Mucosa of stomach (tissue), 1 donor: Measurements from ENCODE around the gene SMPD3.

Experiments used
- H3K27me3 ChIP-seq: one replicate; pipeline ENCODE4 v1.7.0; 2013; ENCODE audit warnings: mild to moderate bottlenecking, low read length; ENCODE audit not compliant: control insufficient read depth, insufficient read depth
- H3K36me3 ChIP-seq: one replicate; pipeline ENCODE4 v1.7.0; 2013; ENCODE audit warnings: low read length; ENCODE audit not compliant: control insufficient read depth, insufficient read depth
- H3K4me1 ChIP-seq: one replicate; pipeline ENCODE4 v1.7.0; 2013; ENCODE audit warnings: mild to moderate bottlenecking, low read length; ENCODE audit not compliant: control insufficient read depth, insufficient read depth
- H3K4me3 ChIP-seq: one replicate; pipeline ENCODE4 v1.7.0; 2013; ENCODE audit warnings: low read length
- H3K9ac ChIP-seq: one replicate; pipeline ENCODE4 v1.7.0; 2013; ENCODE audit warnings: mild to moderate bottlenecking, low read length, moderate library complexity
- H3K9me3 ChIP-seq: one replicate; pipeline ENCODE4 v1.7.0; 2013; ENCODE audit warnings: mild to moderate bottlenecking, low read length, moderate library complexity; ENCODE audit not compliant: control insufficient read depth
- donor health status: Pancreatic carcinoma.

Gene SMPD3

DNA sequence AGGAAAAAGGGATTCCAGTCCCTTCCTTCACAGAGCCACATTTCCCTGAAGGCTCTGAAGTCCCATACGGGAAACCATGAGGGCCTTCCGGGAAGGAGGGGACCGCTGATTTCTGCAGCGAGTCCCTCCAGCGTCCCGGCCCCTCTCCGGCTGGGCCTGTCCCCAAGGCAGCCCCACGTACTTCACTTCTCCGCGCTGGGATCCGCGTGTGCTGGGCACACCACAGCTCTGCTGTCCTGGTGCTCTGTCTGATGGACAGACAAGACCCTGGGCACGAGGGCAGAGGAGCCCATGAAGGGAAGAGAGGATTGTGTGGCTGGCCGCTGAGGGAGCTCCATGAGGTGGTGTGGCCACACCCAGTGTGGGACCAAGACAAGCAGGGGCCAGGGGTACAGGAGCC is 80.4 kb downstream of the SMPD3 start:
- H3K9me3 ChIP-seq: no peaks in the 10 kb centered on the region
- H3K4me3 ChIP-seq: no peak overlapping the region
- no peaks in the 10 kb centered on the region for H3K27me3 ChIP-seq
- H3K4me1 ChIP-seq: peaks cover 4% of the 10 kb centered on the region
- H3K36me3 ChIP-seq: peaks cover 13% of the 10 kb centered on the region
- no peak overlapping the region for H3K9ac ChIP-seq

DNA sequence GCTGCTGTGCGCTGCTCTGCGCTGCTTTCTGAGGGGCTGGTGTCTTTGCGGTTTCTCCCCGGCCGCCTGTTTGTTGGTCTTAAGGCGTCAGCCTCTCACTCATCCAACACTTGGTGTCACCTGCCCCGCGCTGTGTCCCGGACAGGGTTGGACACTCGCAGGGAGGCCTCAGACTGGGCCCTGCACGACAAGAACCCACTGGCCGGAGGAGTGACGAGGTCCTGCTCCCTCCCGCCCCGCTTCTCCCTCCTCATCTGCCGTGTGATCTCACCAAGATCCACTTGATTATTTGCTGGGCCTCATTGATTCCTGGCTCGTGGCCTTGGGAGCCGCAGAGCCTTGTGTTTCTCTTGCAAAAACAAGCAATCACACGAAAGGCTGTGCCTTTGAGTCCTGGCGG is 80.9 kb downstream of the SMPD3 start:
- H3K9ac ChIP-seq: no peak overlapping the region
- H3K36me3 ChIP-seq: peaks cover 13% of the 10 kb centered on the region
- no peak overlapping the region for H3K4me3 ChIP-seq
- H3K27me3 ChIP-seq: no peaks in the 10 kb centered on the region
- no peaks in the 10 kb centered on the region for H3K9me3 ChIP-seq
- H3K4me1 ChIP-seq: peaks cover 4% of the 10 kb centered on the region

DNA sequence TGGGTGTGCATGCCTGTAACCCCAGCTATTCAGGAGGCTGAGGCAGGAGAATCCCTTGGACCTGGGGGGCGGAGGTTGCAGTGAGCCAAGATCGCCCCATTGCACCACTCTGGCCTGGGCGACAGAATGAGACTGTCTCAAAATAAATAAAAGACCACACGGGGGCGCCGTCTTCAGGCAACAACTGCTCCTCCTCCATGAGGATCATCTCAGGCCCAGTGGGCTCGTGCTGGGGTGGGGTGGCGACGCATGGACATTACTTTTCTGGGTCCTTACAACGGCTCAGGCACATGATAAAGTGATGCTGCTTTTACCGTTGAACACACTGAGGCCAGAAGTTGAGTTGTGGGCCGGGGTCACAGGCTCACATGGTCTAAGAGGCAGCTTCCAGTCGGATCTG is 81.3 kb downstream of the SMPD3 start:
- H3K4me3 ChIP-seq: no peak overlapping the region
- no peak overlapping the region for H3K9ac ChIP-seq
- H3K27me3 ChIP-seq: no peaks in the 10 kb centered on the region
- H3K36me3 ChIP-seq: peaks cover 13% of the 10 kb centered on the region
- H3K9me3 ChIP-seq: no peaks in the 10 kb centered on the region
- H3K4me1 ChIP-seq: peaks cover 4% of the 10 kb centered on the region

DNA sequence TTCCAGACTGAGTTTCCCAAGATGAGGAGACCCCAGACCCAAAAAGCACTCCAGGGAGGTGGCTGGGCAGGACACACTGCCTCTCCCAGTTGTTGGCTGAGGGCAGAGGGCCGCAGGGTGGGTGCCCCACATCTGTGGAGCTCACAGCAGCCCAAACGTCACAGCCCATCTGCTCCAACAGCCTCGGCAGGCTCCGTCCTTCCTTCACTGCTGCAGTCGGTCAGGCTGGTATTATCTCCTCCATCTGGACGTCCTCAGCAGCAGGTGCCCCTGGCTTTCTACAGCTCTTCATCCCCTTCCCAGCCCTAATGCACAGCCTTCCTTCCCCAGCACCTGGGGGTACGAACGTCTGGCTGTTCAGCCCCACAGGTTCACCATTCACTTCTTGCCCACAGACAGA is 82.2 kb downstream of the SMPD3 start:
- Histone ChIP-seq H3K36me3 (peaks cover 13% of the 10 kb centered on the region), H3K4me1 (peaks cover 4% of the 10 kb centered on the region), H3K9ac (no peak overlapping the region), H3K4me3 (no peak overlapping the region), H3K27me3 (no peaks in the 10 kb centered on the region), H3K9me3 (no peaks in the 10 kb centered on the region)

DNA sequence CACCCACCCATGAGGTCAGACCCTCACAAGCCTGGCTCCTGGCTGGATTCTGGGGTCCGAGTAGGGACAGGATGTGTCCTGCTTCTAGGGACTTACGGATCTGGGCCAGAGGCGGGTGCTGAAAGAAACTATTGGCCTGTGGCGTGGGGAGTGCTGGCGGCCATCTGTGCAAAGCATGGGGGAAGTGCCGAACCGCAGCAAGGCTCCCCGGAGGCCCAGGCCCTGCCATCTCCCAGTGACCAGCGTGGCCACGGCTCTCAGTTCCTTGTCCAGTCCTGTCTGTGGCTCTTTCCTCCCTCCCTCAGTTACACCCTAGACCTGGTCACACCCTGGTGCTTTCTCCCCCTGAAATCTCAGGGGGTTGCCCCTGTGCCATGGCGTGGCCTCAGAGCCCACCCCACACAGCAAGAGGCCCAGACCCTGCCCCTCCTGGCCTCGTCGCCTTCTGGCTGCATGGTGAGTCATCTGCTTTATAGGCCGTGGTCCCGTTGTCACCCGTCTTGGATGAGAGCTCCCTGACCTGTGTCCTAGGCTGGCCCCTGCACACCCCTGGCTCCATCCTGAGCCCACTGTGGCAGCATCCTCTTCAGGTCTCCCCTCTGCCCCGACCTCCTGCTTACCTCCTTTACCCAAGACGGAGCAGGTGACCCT is 83.0 kb downstream of the SMPD3 start:
- Histone ChIP-seq H3K9ac (no peak overlapping the region), H3K36me3 (peaks cover 13% of the 10 kb centered on the region), H3K4me3 (no peak overlapping the region), H3K27me3 (no peaks in the 10 kb centered on the region), H3K9me3 (no peaks in the 10 kb centered on the region), H3K4me1 (peaks cover 4% of the 10 kb centered on the region)

DNA sequence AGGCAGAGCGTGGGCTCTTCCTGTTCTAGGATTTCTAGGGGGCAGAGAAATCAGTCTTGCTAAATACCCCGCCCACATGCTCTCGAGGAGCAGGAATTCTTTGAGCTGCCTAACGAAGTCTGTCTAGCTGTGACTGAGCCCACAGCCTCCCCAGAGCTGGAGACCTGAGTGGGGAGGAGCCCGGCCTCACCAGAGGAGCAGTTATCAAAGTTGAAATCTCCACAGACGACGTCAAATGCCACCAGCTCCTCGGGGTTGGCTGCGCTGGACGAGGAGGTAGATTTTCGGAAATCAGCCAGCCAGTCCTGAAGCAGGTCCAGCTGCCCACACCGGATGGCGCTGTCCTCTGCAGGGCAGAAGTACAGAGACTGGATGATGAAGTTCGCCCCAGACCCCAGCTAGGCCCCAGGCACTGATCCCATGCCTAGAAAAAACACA is 83.7 kb downstream of the SMPD3 start:
- H3K27me3 ChIP-seq: no peaks in the 10 kb centered on the region

DNA sequence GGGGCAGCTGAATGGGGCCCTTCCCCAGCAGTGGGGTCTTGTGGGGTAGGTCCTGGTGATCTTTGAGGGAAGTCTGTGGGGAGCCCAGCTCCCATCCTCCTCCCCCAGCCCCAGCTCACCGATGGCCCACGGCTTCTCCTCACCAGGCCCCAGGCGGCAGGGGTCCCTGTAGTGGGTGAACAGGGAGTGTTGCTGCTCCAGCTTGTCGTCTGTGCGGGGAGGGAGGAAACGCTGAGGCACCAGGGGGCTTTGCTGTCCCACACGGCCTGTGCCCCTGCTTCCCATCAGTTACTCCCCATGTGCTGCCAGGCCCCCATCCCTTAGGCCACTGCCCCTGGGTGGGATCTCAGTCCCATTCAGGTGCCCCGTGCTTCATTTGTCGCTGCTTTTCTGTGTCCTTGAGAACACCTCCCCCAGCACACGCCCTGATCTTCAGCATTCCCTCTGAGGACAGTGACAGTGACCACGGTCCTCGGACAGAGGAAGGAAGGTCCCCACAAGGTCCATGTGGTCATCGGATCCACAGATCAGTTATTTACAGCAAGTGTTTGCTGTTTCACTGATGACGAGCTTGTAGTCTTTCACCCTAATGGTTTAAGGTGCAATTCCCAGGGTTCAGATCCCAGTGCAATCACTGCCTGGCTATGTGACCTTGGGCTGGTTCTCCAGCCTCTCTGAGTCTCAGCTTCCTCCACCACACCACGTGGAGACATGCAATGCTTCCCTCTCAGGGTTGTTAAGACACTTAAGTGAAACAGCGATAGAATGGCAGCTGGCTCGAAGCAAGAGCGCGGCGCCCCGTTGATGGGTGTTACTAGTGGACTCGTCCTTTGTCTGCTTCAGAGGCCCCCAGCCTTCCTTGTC is 84.4 kb downstream of the SMPD3 start:
- Histone ChIP-seq H3K4me1 (peaks cover 4% of the 10 kb centered on the region), H3K9ac (no peak overlapping the region)

More for the DNA sequence above, 83.7 kb downstream of the SMPD3 start:
- Histone ChIP-seq H3K4me1 (peaks cover 4% of the 10 kb centered on the region), H3K9ac (no peak overlapping the region), H3K9me3 (no peaks in the 10 kb centered on the region), H3K4me3 (no peak overlapping the region), H3K36me3 (peaks cover 13% of the 10 kb centered on the region)

DNA sequence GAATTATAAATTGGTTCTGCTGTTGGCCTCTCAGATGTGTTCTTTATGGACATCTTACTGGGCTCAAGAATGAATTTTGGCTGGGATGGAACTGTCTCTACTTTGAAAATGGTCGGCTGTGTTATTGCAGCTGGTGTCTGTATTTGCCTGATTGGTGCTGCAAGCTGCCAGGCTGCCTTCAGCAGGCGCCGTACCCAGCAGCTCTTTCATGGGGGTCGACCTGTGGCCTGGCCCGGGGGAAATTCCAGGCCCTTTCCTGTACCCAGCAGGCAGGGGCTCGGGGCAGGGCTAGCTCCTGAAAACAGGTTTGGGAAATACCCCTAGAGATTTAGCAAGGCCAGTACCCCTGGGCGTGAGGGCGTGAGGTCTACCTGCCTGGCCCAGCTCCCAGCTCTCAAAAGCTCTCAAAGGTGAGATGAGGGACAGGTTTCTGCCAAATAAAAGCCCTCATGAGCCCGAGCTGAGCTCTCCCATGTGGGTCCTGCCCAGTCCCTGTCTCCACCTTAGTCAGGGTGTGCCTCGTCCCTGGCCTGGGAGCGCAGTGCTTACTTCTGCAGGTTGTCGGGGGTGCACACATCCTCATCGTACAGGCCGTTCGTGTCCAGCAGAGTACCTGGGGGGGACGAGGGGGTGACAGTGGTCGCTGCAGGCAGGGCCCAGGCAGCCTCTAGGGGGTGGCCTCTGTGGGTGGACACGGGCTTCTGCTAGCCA is 85.2 kb downstream of the SMPD3 start:
- Histone ChIP-seq H3K9me3 (no peaks in the 10 kb centered on the region), H3K27me3 (no peaks in the 10 kb centered on the region), H3K9ac (no peak overlapping the region), H3K4me3 (no peak overlapping the region), H3K4me1 (peaks cover 4% of the 10 kb centered on the region), H3K36me3 (peaks cover 13% of the 10 kb centered on the region)

More for the DNA sequence above, 84.4 kb downstream of the SMPD3 start:
- H3K9me3 ChIP-seq: no peaks in the 10 kb centered on the region
- H3K4me3 ChIP-seq: no peak overlapping the region
- H3K36me3 ChIP-seq: peaks cover 13% of the 10 kb centered on the region
- H3K27me3 ChIP-seq: no peaks in the 10 kb centered on the region

DNA sequence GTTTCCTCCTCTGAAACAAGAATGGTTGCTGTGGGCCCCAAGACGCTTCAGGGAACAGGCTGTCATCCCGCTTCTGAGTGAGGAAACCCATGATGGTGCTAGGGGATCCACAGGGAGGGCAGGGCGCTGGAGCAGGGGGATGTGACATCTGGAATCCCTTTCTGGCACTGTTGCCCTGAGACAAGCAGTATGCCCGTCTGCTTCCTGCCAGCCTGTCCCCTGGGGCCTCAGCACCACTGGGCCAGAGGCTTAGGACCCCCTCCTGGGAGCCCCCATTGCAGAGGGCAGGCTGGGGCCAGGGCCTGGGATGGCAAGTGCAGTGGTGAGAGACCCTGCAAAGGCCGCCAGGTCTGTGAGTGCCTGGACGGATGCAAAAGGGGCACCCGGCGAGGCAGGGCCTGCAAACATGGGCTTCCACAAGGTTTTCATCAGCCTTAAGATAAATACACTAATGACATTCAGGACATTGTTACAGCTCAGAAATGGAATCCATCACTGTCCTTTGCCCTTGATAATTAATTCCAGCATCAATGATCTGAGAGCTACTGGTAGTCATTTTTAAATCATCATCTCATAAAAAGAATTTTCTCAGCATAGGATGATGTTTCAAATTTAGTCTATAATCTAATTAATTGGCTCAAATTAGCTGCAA is 85.9 kb downstream of the SMPD3 start:
- H3K4me3 ChIP-seq: no peak overlapping the region

DNA sequence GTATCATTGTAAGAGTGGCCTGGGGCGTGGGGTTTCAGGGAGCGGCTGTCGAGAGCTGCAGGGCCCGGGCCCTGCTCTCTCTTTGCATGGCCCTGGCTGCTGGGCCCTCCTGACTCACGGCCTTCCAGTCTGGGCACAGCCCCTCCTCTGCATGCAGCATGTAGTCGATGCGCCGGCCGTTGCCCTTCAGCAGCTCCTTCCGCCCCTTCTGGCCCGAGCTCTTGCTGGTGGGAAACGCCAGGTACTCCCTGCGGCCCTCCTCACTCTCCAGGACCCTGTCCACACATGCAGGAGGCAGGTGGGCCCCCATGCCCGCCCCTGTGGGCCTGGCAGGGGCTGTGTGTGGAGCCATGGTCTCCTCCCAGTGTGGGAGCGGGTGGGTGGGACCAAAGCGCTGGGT is 86.8 kb downstream of the SMPD3 start:
- Histone ChIP-seq H3K4me1 (peaks cover 10% of the 10 kb centered on the region), H3K27me3 (no peaks in the 10 kb centered on the region), H3K36me3 (peaks cover 13% of the 10 kb centered on the region), H3K9ac (no peak overlapping the region), H3K4me3 (no peak overlapping the region), H3K9me3 (no peaks in the 10 kb centered on the region)

More for the DNA sequence above, 85.9 kb downstream of the SMPD3 start:
- H3K9ac ChIP-seq: no peak overlapping the region
- H3K4me1 ChIP-seq: peaks cover 4% of the 10 kb centered on the region
- H3K9me3 ChIP-seq: no peaks in the 10 kb centered on the region
- peaks cover 13% of the 10 kb centered on the region for H3K36me3 ChIP-seq
- H3K27me3 ChIP-seq: no peaks in the 10 kb centered on the region

DNA sequence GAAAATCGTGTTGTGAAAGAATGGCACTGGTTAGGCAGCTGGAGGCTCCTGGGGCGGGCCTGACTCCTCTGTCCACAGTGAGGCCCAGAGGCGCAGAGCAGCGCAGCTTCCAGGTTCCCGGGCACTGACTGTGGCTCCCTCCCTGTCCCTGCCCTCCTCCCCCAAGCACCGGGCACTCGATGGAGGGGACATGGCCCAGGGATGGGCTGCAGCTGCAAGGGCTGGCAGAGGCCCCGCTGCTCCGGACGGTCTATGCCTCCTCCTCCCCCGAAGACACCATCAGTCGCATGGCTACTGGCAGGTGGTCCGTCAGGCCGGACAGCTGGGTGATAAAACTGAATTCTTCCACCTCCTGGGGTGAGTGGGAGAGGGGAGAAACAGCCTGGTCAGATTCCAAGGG is 87.4 kb downstream of the SMPD3 start:
- Histone ChIP-seq H3K36me3 (peaks cover 13% of the 10 kb centered on the region), H3K4me1 (peaks cover 10% of the 10 kb centered on the region), H3K9ac (no peak overlapping the region), H3K4me3 (no peak overlapping the region), H3K9me3 (no peaks in the 10 kb centered on the region), H3K27me3 (no peaks in the 10 kb centered on the region)
